ENCODE data around the gene NTM. TPM values are rescaled to one million over a fixed set of nuclear protein-coding genes. Genes with fewer than 3 reads are reported as not detected.

The NTM gene
- total and polyA plus RNA-seq, 2 experiments from 2014 or later = 25.9 to 49.0 TPM

DNA sequence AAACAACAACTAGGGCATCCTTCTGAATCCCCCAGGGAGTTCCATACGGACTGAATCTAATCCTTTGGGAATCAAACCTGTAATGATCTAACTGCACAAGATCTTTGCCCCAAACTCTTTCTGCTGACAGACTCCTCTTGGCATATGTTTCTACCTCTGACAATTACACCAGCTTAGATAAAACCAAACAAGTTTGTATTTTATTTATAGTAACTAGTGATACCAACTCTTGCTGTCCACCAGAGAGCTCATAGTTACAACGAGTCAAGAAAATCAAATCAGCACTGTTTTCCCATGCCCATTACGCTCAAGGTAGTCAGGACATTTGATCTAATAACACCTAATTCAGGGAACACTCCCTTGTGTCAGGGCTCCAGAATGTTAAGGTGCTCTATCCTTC, 972.0 kb downstream of the NTM start:
- in situ Hi-C loops (cut with MboI) = no loop called here
- H3K9ac ChIP-seq = no peak overlapping the region
- H3K4me1 ChIP-seq (ENCODE audit: insufficient read depth) = no peaks in the 10 kb centered on the region
- no peaks in the 10 kb centered on the region for H3K9me2 ChIP-seq (ENCODE audit: insufficient read depth)
- no peaks in the 10 kb centered on the region for H3K36me3 ChIP-seq (ENCODE audit: low read depth)
- no peaks in the 10 kb centered on the region for H3F3A ChIP-seq (ENCODE audit: insufficient read depth)
- H3K27me3 ChIP-seq (replicated peaks; ENCODE audit: insufficient read depth) = peaks cover 43% of the 10 kb centered on the region
- no peak overlapping the region for H2AFZ ChIP-seq
- 20% methylated on average over 3 of the region's 3 CpGs for WGBS, 2 experiments (ENCODE audit: low coverage in 1 of 2, low lambda C conversion rate in 2 of 2, missing lambda C conversion rate in 2 of 2)
- H3K27ac ChIP-seq = no peak overlapping the region
- no peak overlapping the region for H3K4me2 ChIP-seq (ENCODE audit: unreplicated experiment)
- H4K20me1 ChIP-seq (ENCODE audit: insufficient read depth) = no peaks in the 10 kb centered on the region
- TF ChIP-seq EZH2phosphoT487 (IDR thresholded peaks at IDR 0.05; ENCODE audit: insufficient read depth, low read depth) (no peak), EZH2 (IDR thresholded peaks at IDR 0.05; ENCODE audit: insufficient read depth, poor library complexity, severe bottlenecking) (no peak)
- no peak for DNase-seq
- no peak overlapping the region for H3K4me3 ChIP-seq
- no peaks in the 10 kb centered on the region for H3K9me3 ChIP-seq (ENCODE audit: low read depth)
- no peaks in the 10 kb centered on the region for H3K79me2 ChIP-seq (ENCODE audit: insufficient read depth)

DNA sequence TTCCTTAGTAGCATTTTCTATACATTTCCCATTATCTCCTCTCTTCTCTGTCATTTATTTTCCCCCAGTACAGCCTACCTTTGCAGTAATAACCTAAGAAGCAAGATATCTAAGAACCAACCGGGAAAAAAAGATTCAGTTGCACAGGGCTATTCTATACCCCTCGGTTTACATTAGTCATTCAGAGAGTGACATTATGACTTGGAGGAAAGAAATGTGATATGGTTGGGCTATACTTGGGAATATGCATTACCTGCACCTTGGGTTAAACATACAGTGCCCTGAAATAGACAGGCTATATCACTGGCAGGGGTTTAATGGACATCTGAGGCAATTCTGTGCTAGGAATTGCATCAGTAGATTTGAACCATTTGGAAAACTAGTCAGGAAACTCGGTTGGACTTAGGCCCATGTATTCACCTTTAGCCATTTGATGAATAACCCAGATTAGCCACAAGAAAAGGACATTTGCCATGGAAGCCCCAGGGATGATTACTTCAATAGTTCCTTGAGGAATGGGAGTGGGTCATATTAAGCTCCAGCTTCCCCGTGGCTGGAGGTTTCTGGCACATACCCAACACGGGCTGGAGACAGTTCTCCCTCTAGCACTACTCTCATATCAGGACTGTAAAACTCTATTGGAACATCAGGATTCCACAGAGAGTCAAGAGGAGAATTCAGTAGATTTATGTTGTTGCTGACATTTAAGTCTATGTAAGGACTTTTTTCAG, 973.2 kb downstream of the NTM start:
- no peak overlapping the region for H3K9ac ChIP-seq
- H3K79me2 ChIP-seq (ENCODE audit: insufficient read depth) = no peaks in the 10 kb centered on the region
- DNase-seq = no peak
- TF ChIP-seq EZH2 (IDR thresholded peaks at IDR 0.05; ENCODE audit: insufficient read depth, poor library complexity, severe bottlenecking) (no peak), EZH2phosphoT487 (IDR thresholded peaks at IDR 0.05; ENCODE audit: insufficient read depth, low read depth) (no peak)
- H3K9me2 ChIP-seq (ENCODE audit: insufficient read depth) = no peaks in the 10 kb centered on the region
- 22% methylated on average over 5 of the region's 5 CpGs for WGBS, 2 experiments (ENCODE audit: low coverage in 1 of 2, low lambda C conversion rate in 2 of 2, missing lambda C conversion rate in 2 of 2)
- no peak overlapping the region for H3K27ac ChIP-seq
- no peak overlapping the region for H2AFZ ChIP-seq
- peaks cover 52% of the 10 kb centered on the region for H3K27me3 ChIP-seq (replicated peaks; ENCODE audit: insufficient read depth)
- no peaks in the 10 kb centered on the region for H3K36me3 ChIP-seq (ENCODE audit: low read depth)
- H3F3A ChIP-seq (ENCODE audit: insufficient read depth) = no peaks in the 10 kb centered on the region
- no peak overlapping the region for H3K4me3 ChIP-seq
- no peaks in the 10 kb centered on the region for H3K9me3 ChIP-seq (ENCODE audit: low read depth)
- H3K4me2 ChIP-seq (ENCODE audit: unreplicated experiment) = no peak overlapping the region
- no peaks in the 10 kb centered on the region for H3K4me1 ChIP-seq (ENCODE audit: insufficient read depth)
- in situ Hi-C loops (cut with MboI) = no loop called here
- no peaks in the 10 kb centered on the region for H4K20me1 ChIP-seq (ENCODE audit: insufficient read depth)

DNA sequence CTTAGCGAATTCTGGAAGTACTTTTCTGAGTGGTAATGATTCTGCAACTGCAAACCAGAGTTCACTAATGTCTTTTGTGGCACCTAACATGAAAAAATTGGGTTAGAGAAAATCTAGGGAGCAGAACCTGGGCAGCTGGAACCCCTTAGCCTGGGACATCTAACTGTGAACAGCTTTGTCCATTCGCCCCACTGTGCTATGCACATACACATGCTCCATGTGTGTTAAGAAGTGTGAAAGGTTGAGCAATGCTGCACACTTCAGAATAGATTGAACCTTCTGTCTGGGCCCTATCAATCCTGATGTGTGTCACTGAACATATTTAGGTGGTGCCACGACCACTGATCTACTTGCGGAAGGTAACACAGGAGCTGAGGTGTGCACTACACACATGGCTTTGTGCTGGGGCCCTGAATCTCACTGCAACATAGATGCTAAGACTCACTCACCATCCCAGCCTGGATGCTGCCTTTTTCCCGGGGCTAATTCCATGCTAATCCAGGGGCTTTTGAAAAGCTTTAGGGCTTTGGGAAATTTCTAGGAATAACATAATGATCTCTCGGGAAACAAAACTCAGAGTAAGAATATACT, 976.2 kb downstream of the NTM start:
- in situ Hi-C loops (cut with MboI) = no loop called here
- H3K27ac ChIP-seq = no peak overlapping the region
- H3K27me3 ChIP-seq (replicated peaks; ENCODE audit: insufficient read depth) = peaks cover 38% of the 10 kb centered on the region

DNA sequence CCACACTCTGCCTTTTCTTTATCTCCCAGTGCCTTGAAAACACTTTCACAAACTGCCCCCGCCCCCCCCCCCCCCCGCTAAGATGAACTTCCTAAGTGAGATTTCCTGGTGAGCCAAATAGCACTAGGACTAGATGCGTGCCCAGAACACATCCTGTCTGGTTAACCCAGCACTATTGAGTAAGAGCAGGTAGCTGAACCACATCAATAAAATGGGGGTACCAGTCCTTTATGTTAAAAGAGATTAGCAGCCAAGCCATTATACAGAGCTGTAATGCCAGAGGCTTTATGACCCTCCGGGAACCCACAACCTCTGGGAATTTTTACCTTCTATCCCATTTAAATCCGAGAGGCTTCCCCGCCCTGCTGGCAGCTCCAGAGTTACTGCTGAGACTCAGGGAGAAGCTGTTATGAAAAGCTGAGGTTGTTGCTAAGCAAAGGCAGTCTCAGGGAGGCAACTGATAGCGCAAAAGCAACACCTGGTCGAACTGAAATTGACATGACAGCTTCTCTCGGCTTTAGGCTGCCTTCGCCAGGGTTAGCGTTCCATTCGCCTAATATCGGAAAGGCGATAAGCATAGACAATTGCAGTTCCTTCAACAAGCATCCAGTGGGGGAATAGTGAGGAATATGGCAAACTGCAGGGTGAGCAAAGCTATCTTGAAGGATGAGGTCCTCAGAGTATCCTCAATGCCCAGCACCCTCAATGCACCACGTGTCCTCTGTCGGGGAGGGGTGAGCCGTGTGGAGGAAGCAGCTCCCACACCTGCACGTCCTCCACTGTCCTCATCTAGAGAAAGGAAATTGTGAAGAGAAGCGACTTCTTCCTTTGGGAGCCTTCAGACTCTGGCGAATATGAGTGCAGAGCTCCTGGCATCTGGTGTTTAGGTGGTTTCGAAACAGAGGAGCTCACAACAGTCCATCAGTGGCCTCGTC, 977.0 kb downstream of the NTM start:
- Histone ChIP-seq H3F3A (ENCODE audit: insufficient read depth) (no peaks in the 10 kb centered on the region), H3K9ac (no peak overlapping the region), H3K27me3 (replicated peaks; ENCODE audit: insufficient read depth) (peaks cover 32% of the 10 kb centered on the region), H3K4me1 (ENCODE audit: insufficient read depth) (no peaks in the 10 kb centered on the region), H2AFZ (no peak overlapping the region), H3K27ac (no peak overlapping the region), H3K9me2 (ENCODE audit: insufficient read depth) (no peaks in the 10 kb centered on the region), H3K9me3 (ENCODE audit: low read depth) (no peaks in the 10 kb centered on the region), H3K36me3 (ENCODE audit: low read depth) (no peaks in the 10 kb centered on the region), H3K79me2 (ENCODE audit: insufficient read depth) (no peaks in the 10 kb centered on the region), H4K20me1 (ENCODE audit: insufficient read depth) (no peaks in the 10 kb centered on the region), H3K4me3 (no peak overlapping the region), H3K4me2 (ENCODE audit: unreplicated experiment) (no peak overlapping the region)
- in situ Hi-C loops (cut with MboI) = no loop called here
- WGBS, 2 experiments (ENCODE audit: low coverage in 1 of 2, low lambda C conversion rate in 2 of 2, missing lambda C conversion rate in 2 of 2) = 51 to 59% methylated on average over 20 to 22 of the region's 22 CpGs
- TF ChIP-seq EZH2 (IDR thresholded peaks at IDR 0.05; ENCODE audit: insufficient read depth, poor library complexity, severe bottlenecking) = no peak
- TF ChIP-seq EZH2phosphoT487 (IDR thresholded peaks at IDR 0.05; ENCODE audit: insufficient read depth, low read depth) = no peak
- DNase-seq = no peak

More for the DNA sequence above, 976.2 kb downstream of the NTM start:
- no peak overlapping the region for H3K9ac ChIP-seq
- no peaks in the 10 kb centered on the region for H4K20me1 ChIP-seq (ENCODE audit: insufficient read depth)
- H3K4me3 ChIP-seq = no peak overlapping the region
- H3K9me3 ChIP-seq (ENCODE audit: low read depth) = no peaks in the 10 kb centered on the region
- TF ChIP-seq EZH2phosphoT487 (IDR thresholded peaks at IDR 0.05; ENCODE audit: insufficient read depth, low read depth) (no peak), EZH2 (IDR thresholded peaks at IDR 0.05; ENCODE audit: insufficient read depth, poor library complexity, severe bottlenecking) (no peak)
- H3K9me2 ChIP-seq (ENCODE audit: insufficient read depth) = no peaks in the 10 kb centered on the region
- H2AFZ ChIP-seq = no peak overlapping the region
- 78 to 79% methylated on average over 6 of the region's 6 CpGs for WGBS, 2 experiments (ENCODE audit: low coverage in 1 of 2, low lambda C conversion rate in 2 of 2, missing lambda C conversion rate in 2 of 2)
- no peaks in the 10 kb centered on the region for H3K79me2 ChIP-seq (ENCODE audit: insufficient read depth)
- no peak for DNase-seq
- no peak overlapping the region for H3K4me2 ChIP-seq (ENCODE audit: unreplicated experiment)
- no peaks in the 10 kb centered on the region for H3K4me1 ChIP-seq (ENCODE audit: insufficient read depth)
- H3F3A ChIP-seq (ENCODE audit: insufficient read depth) = no peaks in the 10 kb centered on the region
- H3K36me3 ChIP-seq (ENCODE audit: low read depth) = no peaks in the 10 kb centered on the region

All from GM23248 (cell line).